GM19035 (cell line): ENCODE results near the gene P2RY6.
A peak's percentile ranks its signal among the peaks of the same experiment; 100 is the strongest.

Experiments
- ATAC-seq: cut with Tn5 transposase; IDR thresholded peaks from one replicate; pipeline ENCODE4 v1.9.1; 2021; ENCODE audit not compliant: unreplicated experiment

P2RY6 gene

GRCh38 chr11:73314117-73314961, 42.2 kb downstream of the P2RY6 start:
- ATAC-seq = no peak

- ATAC-seq = no peak
Observed at GRCh38 chr11:73315293-73316020, 43.3 kb downstream of the P2RY6 start.

GRCh38 chr11:73316422-73316821, 44.3 kb downstream of the P2RY6 start:
- ATAC-seq = no peak

- ATAC-seq = no peak
Observed at GRCh38 chr11:73317373-73317772, 45.2 kb downstream of the P2RY6 start.

GRCh38 chr11:73317803-73318202, 45.7 kb downstream of the P2RY6 start:
- ATAC-seq = no peak

- no peak for ATAC-seq
Observed at GRCh38 chr11:73318501-73319011, 46.4 kb downstream of the P2RY6 start.

- ATAC-seq = no peak
Observed at GRCh38 chr11:73320763-73321603, 48.8 kb downstream of the P2RY6 start.

- ATAC-seq = no peak
Observed at GRCh38 chr11:73321604-73322381, 49.7 kb downstream of the P2RY6 start.

GRCh38 chr11:73322382-73323306, 50.5 kb downstream of the P2RY6 start:
- no peak for ATAC-seq

GRCh38 chr11:73323464-73323863, 51.3 kb downstream of the P2RY6 start:
- no peak for ATAC-seq

- ATAC-seq = no peak
Observed at GRCh38 chr11:73324116-73324515, 52.0 kb downstream of the P2RY6 start.

- peak; percentile 21 for ATAC-seq
Observed at GRCh38 chr11:73324665-73325035, 52.5 kb downstream of the P2RY6 start.

- ATAC-seq = peak; percentile 71
Observed at GRCh38 chr11:73325036-73325981, 53.2 kb downstream of the P2RY6 start.

- ATAC-seq = no peak
Observed at GRCh38 chr11:73326929-73327811, 55.0 kb downstream of the P2RY6 start.

GRCh38 chr11:73327812-73328364, 55.8 kb downstream of the P2RY6 start:
- ATAC-seq = no peak

- no peak for ATAC-seq
Observed at GRCh38 chr11:73330569-73331093, 58.5 kb downstream of the P2RY6 start.
